IMR-90 (cell line): ENCODE measurements around the gene PLOD3. TPM values are rescaled to one million over a fixed set of nuclear protein-coding genes. Genes with fewer than 3 reads are reported as not detected.

Experiments
- ATAC-seq: fragments of 200-7000 bp; cut with Tn5 transposase; 2 replicates; pipeline ENCODE4 v1.9.1; 2020; ENCODE audit warnings: low read depth, mild to moderate bottlenecking, moderate library complexity
- BruUV-seq: library from RNA; stranded (reverse); fragments of 400-500 nt; replicated peaks from 2 replicates; lab custom pipeline; 2021; lab: Mats Ljungman, UMichigan
- CTCF ChIA-PET: fragments of 300-600 bp; formaldehyde crosslinking; extraction: SDS; loops from one replicate; lab custom pipeline; 2021; ENCODE audit warnings: antibody characterized with exemption; lab: Yijun Ruan, JAX
- POLR2A ChIA-PET: fragments of 300-600 bp; sonication (Branson Sonifier 250); formaldehyde crosslinking; loops from one replicate; lab custom pipeline; 2022; ENCODE audit warnings: antibody characterized with exemption; ENCODE audit not compliant: unreplicated experiment; lab: Charles Lee
- DNase-seq: peaks from one replicate; pipeline ENCODE4 v3.0.0; 2013
- H2AFZ ChIP-seq: replicated peaks from 2 replicates; pipeline ENCODE3; 2013; ENCODE audit warnings: low read length, mild to moderate bottlenecking; ENCODE audit not compliant: poor library complexity
- H2AK5ac ChIP-seq: 2 replicates; pipeline ENCODE4 v1.6.1; 2013; ENCODE audit warnings: low read depth, low read length, inconsistent platforms
- H2AK9ac ChIP-seq: replicated peaks from 2 replicates; pipeline ENCODE3; 2013; ENCODE audit warnings: mild to moderate bottlenecking, low read depth, low read length, moderate library complexity; ENCODE audit not compliant: poor library complexity
- H2BK120ac ChIP-seq: 2 replicates; pipeline ENCODE4 v1.6.1; 2013; ENCODE audit warnings: low read depth, low read length, inconsistent platforms
- H2BK15ac ChIP-seq: 3 replicates; pipeline ENCODE4 v1.6.1; 2013; ENCODE audit warnings: low read depth, low read length, inconsistent platforms
- H2BK20ac ChIP-seq: 2 replicates; pipeline ENCODE4 v1.6.1; 2013; ENCODE audit warnings: low read depth, mild to moderate bottlenecking, inconsistent platforms, low read length, moderate library complexity
- H2BK5ac ChIP-seq: 2 replicates; pipeline ENCODE4 v1.6.1; 2013; ENCODE audit warnings: mild to moderate bottlenecking, low read depth, low read length, inconsistent platforms; ENCODE audit not compliant: poor library complexity, severe bottlenecking
- H3K14ac ChIP-seq: replicated peaks from 2 replicates; pipeline ENCODE4 v1.6.1; 2013; ENCODE audit warnings: low read depth, low read length, inconsistent platforms
- H3K18ac ChIP-seq: 2 replicates; pipeline ENCODE4 v1.6.1; 2013; ENCODE audit warnings: low read depth, low read length, control low read depth
- H3K23ac ChIP-seq: 2 replicates; pipeline ENCODE4 v1.6.1; 2013; ENCODE audit warnings: low read depth, low read length, inconsistent platforms
- H3K27ac ChIP-seq: 2 replicates; pipeline ENCODE4 v1.5.1; 2013; ENCODE audit warnings: mild to moderate bottlenecking, control low read depth, low read length; ENCODE audit not compliant: insufficient read depth
- H3K27me3 ChIP-seq: 2 replicates; pipeline ENCODE4 v1.6.1; 2013; ENCODE audit warnings: low read length; ENCODE audit not compliant: control insufficient read depth, insufficient read depth
- H3K36me3 ChIP-seq: 2 replicates; pipeline ENCODE4 v1.6.1; 2013; ENCODE audit warnings: low read length, mixed read lengths; ENCODE audit not compliant: control insufficient read depth, insufficient read depth
- H3K4ac ChIP-seq: 2 replicates; pipeline ENCODE4 v1.6.1; 2013; ENCODE audit warnings: low read depth, low read length, inconsistent platforms
- H3K4me1 ChIP-seq: 2 replicates; pipeline ENCODE4 v1.6.1; 2013; ENCODE audit warnings: low read length, mixed read lengths; ENCODE audit not compliant: control insufficient read depth, insufficient read depth
- H3K4me2 ChIP-seq: 2 replicates; pipeline ENCODE4 v1.6.1; 2013; ENCODE audit warnings: low read depth, mild to moderate bottlenecking, control low read depth, low read length, moderate library complexity
- H3K4me3 ChIP-seq: 2 replicates; pipeline ENCODE4 v1.5.1; 2013; ENCODE audit warnings: low read depth, mild to moderate bottlenecking, control low read depth, low read length, moderate library complexity; ENCODE audit not compliant: insufficient read depth
- H3K56ac ChIP-seq: 2 replicates; pipeline ENCODE4 v1.6.1; 2013; ENCODE audit warnings: low read length, inconsistent platforms; ENCODE audit not compliant: insufficient read depth; ENCODE audit errors: extremely low read depth
- H3K79me1 ChIP-seq, 2 experiments: 2 replicates each; pipeline ENCODE4 v1.6.1; 2013; ENCODE audit warnings: low read length in 2 of 2, inconsistent platforms in 1 of 2, low read depth in 1 of 2
- H3K9ac ChIP-seq: 2 replicates; pipeline ENCODE4 v1.6.1; 2013; ENCODE audit warnings: low read depth, low read length, control low read depth
- H3K9me1 ChIP-seq: 2 replicates; pipeline ENCODE4 v1.6.1; 2013; ENCODE audit warnings: low read length, inconsistent platforms; ENCODE audit not compliant: insufficient read depth
- H3K9me3 ChIP-seq: 2 replicates; pipeline ENCODE4 v1.6.1; 2013; ENCODE audit warnings: low read length; ENCODE audit not compliant: control insufficient read depth, insufficient read depth
- H4K20me1 ChIP-seq: 2 replicates; pipeline ENCODE4 v1.6.1; 2013; ENCODE audit warnings: low read length, inconsistent platforms; ENCODE audit not compliant: insufficient read depth
- H4K5ac ChIP-seq: 2 replicates; pipeline ENCODE4 v1.6.1; 2013; ENCODE audit warnings: mild to moderate bottlenecking, low read depth, low read length, control low read depth
- H4K8ac ChIP-seq, 2 experiments: 2 replicates each; pipeline ENCODE4 v1.6.1; 2013; ENCODE audit warnings: low read depth in 2 of 2, low read length in 2 of 2, control low read depth in 1 of 2, inconsistent platforms in 1 of 2
- H4K91ac ChIP-seq: 2 replicates; pipeline ENCODE4 v1.6.1; 2013; ENCODE audit warnings: low read depth, low read length, inconsistent platforms; ENCODE audit not compliant: insufficient read depth
- BHLHE40 ChIP-seq: fragments of 150-350 bp; IDR thresholded peaks from 2 replicates; pipeline ENCODE4 v1.6.1; 2016; ENCODE audit warnings: mild to moderate bottlenecking, low read depth, low read length
- CEBPB ChIP-seq: IDR thresholded peaks from 2 replicates; pipeline ENCODE4 v1.6.1; 2012; ENCODE audit warnings: low read depth, low read length, improper control_type of control experiment
- CHD1 ChIP-seq: IDR thresholded peaks from 2 replicates; pipeline ENCODE4 v1.6.1; 2012; ENCODE audit warnings: low read depth, low read length, improper control_type of control experiment
- CTCF ChIP-seq: conservative IDR thresholded peaks from 2 replicates; pipeline ENCODE4 v1.5.1; 2012; ENCODE audit warnings: mild to moderate bottlenecking, low read depth, low read length, improper control_type of control experiment
- ELK1 ChIP-seq: fragments of 150-350 bp; IDR thresholded peaks from 2 replicates; pipeline ENCODE4 v1.6.1; 2016; ENCODE audit warnings: low read depth, mild to moderate bottlenecking, low read length, moderate library complexity, borderline replicate concordance
- FOS ChIP-seq: fragments of 150-350 bp; IDR thresholded peaks from 2 replicates; pipeline ENCODE4 v1.6.1; 2016; ENCODE audit warnings: low read depth, low read length
- MAFK ChIP-seq: IDR thresholded peaks from 2 replicates; pipeline ENCODE4 v1.6.1; 2012; ENCODE audit warnings: low read depth, low read length, improper control_type of control experiment
- MAZ ChIP-seq: IDR thresholded peaks from 2 replicates; pipeline ENCODE4 v1.6.1; 2012; ENCODE audit warnings: low read depth, mild to moderate bottlenecking, low read length, improper control_type of control experiment, moderate library complexity, borderline replicate concordance
- MXI1 ChIP-seq: IDR thresholded peaks from 2 replicates; pipeline ENCODE4 v1.6.1; 2012; ENCODE audit warnings: low read depth, mild to moderate bottlenecking, low read length, moderate library complexity, borderline replicate concordance
- NFE2L2 ChIP-seq: fragments of 150-350 bp; IDR thresholded peaks from 2 replicates; pipeline ENCODE4 v1.6.1; 2016; ENCODE audit warnings: low read depth, mild to moderate bottlenecking, low read length
- POLR2A ChIP-seq: IDR thresholded peaks from 2 replicates; pipeline ENCODE4 v1.6.1; 2012; ENCODE audit warnings: mild to moderate bottlenecking, low read depth, low read length
- RAD21 ChIP-seq: IDR thresholded peaks from 2 replicates; pipeline ENCODE4 v1.6.1; 2012; ENCODE audit warnings: low read length, improper control_type of control experiment
- RCOR1 ChIP-seq: IDR thresholded peaks from 2 replicates; pipeline ENCODE4 v1.6.1; 2012; ENCODE audit warnings: mild to moderate bottlenecking, low read length, improper control_type of control experiment; ENCODE audit not compliant: insufficient replicate concordance
- RFX5 ChIP-seq: IDR thresholded peaks from 2 replicates; pipeline ENCODE4 v1.8.0; 2012; ENCODE audit warnings: low read depth, mild to moderate bottlenecking, low read length, moderate library complexity
- SMC3 ChIP-seq: fragments of 150-350 bp; IDR thresholded peaks from 2 replicates; pipeline ENCODE4 v1.6.1; 2016; ENCODE audit warnings: low read depth, mild to moderate bottlenecking, antibody characterized with exemption, low read length, moderate library complexity
- WGBS, 2 experiments: methylation state at CpG; one replicate each; pipeline versions ENCODE4 v1.1.5 to v1.1.7; 2013; ENCODE audit warnings: missing lambda C conversion rate in 2 of 2; ENCODE audit not compliant: insufficient read length in 1 of 2; ENCODE audit errors: extremely low coverage in 2 of 2; 5-methylcytosine and 5-hydroxymethylcytosine counted together
- dilution Hi-C: fragments of 300-500 bp; cut with HindIII; formaldehyde crosslinking; loops from one replicate; pipeline ENCODE4 v1.14.3; 2018; ENCODE audit warnings: low sequenced_read_pairs; ENCODE audit not compliant: unreplicated experiment
- in situ Hi-C: fragments of 300-500 bp; cut with MboI; formaldehyde crosslinking; loops from 3 replicates; pipeline ENCODE4 v1.14.3; 2019; ENCODE audit warnings: low sequenced_read_pairs, inconsistent platforms, mixed read lengths
- intact Hi-C: fragments of 100-400 bp; cut with micrococcal nuclease; formaldehyde crosslinking; loops from 2 replicates; pipeline ENCODE4 v1.10.0; 2022
- polyA plus RNA-seq, 3 experiments: library from polyadenylated mRNA; depleted of rRNA; stranded (reverse); fragments of >200 nt; gene quantifications; 2 replicates each; pipeline ENCODE4 v1.2.3, GENCODE V29; 2012; ENCODE audit warnings: low replicate concordance in 1 of 3
- total RNA-seq: library from RNA; depleted of rRNA; stranded (reverse); fragments of >200 nt; gene quantifications from 2 replicates; pipeline ENCODE4 v1.2.3, GENCODE V29; 2012
- TF ChIP-seq, protein P1 (sequence below): fragments of 150-350 bp; IDR thresholded peaks from 2 replicates; pipeline ENCODE4 v1.6.1; 2017; ENCODE audit warnings: mild to moderate bottlenecking, antibody characterized with exemption, low read length, low read depth

The PLOD3 gene
- total and polyA plus RNA-seq, 2 of the 4 experiments (the other 2 are of a cell fraction), result 21.7 to 159 TPM

GRCh38 chr7:101186194-101186593, 31.2 kb downstream of the PLOD3 start:
- no TSS peak for BruUV-seq

More at GRCh38 chr7:101186194-101186593, 31.2 kb downstream of the PLOD3 start:
- in situ Hi-C loops (loop anchor here (5.0 kb wide), 1 partner anchor 39 kb away; no protein-coding TSS in a partner anchor), dilution Hi-C loops (no loop called here), intact Hi-C loops (no loop called here)
- H2AK9ac ChIP-seq, result no peak overlapping the region
- no peak overlapping the region for H4K91ac ChIP-seq
- TF ChIP-seq RFX5 (no peak), RCOR1 (no peak), MAZ (no peak), ELK1 (no peak), CEBPB (no peak), SMC3 (no peak), POLR2A (no peak), CHD1 (no peak), NFE2L2 (no peak), MXI1 (no peak), FOS (no peak), BHLHE40 (no peak), CTCF (no peak), RAD21 (no peak), MAFK (no peak)
- TF ChIP-seq, protein P1, sequence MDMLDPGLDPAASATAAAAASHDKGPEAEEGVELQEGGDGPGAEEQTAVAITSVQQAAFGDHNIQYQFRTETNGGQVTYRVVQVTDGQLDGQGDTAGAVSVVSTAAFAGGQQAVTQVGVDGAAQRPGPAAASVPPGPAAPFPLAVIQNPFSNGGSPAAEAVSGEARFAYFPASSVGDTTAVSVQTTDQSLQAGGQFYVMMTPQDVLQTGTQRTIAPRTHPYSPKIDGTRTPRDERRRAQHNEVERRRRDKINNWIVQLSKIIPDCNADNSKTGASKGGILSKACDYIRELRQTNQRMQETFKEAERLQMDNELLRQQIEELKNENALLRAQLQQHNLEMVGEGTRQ, result no peak
- no peak overlapping the region for H3K18ac ChIP-seq
- CTCF ChIA-PET, result interaction anchor here (0.6 kb wide), 2 partner anchors 72 to 75 kb away, joined by 3 to 6 read pairs; no protein-coding TSS in a partner anchor
- H2AFZ ChIP-seq, result no peak overlapping the region
- no peaks in the 10 kb centered on the region for H4K20me1 ChIP-seq
- no peak overlapping the region for H2BK120ac ChIP-seq
- no peak overlapping the region for H3K27ac ChIP-seq
- no peak overlapping the region for H3K9ac ChIP-seq
- H3K9me1 ChIP-seq, result peaks cover 7% of the 10 kb centered on the region; the same call in 1 of the 2 replicates
- H3K56ac ChIP-seq, result no peak overlapping the region
- ATAC-seq, result no peak
- H3K36me3 ChIP-seq, result no peaks in the 10 kb centered on the region
- no peak overlapping the region for H3K4me3 ChIP-seq
- no peaks in the 10 kb centered on the region for H3K4me1 ChIP-seq
- 20% methylated on average over 1 of the region's 6 CpGs; no CpG with 5 or more reads in 1 of the 2 experiments for WGBS, 2 experiments
- H2AK5ac ChIP-seq, result no peak overlapping the region
- no peak overlapping the region for H4K8ac ChIP-seq
- no peak overlapping the region for H3K4ac ChIP-seq
- H3K14ac ChIP-seq, result no peak overlapping the region
- H3K4me2 ChIP-seq, result no peak overlapping the region
- DNase-seq, result no peak
- no peak overlapping the region for H2BK20ac ChIP-seq
- H3K79me1 ChIP-seq, result no peaks in the 10 kb centered on the region
- no peak overlapping the region for H2BK15ac ChIP-seq
- H4K5ac ChIP-seq, result no peak overlapping the region
- H3K9me3 ChIP-seq, result no peaks in the 10 kb centered on the region
- H3K27me3 ChIP-seq, result peaks cover 6% of the 10 kb centered on the region; the same call in 1 of the 2 replicates
- no peak overlapping the region for H3K23ac ChIP-seq
- POLR2A ChIA-PET, result no interaction called here
- no peak overlapping the region for H2BK5ac ChIP-seq
